Upper lobe of left lung (tissue), 4 donors: ENCODE measurements around the gene MOK.

Experiments
- CTCF ChIP-seq, 6 experiments: fragments of 450-650 bp in 4 of 6; fragments of 200-600 bp in 2 of 6; sonication (generic) in 2 of 6; IDR thresholded peaks; one replicate each; pipeline ENCODE4 v1.5.1; 2016 to 2019; ENCODE audit warnings: antibody characterized with exemption in 6 of 6
- EP300 ChIP-seq, 4 donors: sonication (generic); formaldehyde crosslinking; IDR thresholded peaks; one replicate each; pipeline ENCODE4 v1.5.1; 2017; ENCODE audit warnings: antibody characterized with exemption in 4 of 4, control low read depth in 2 of 4
- POLR2A ChIP-seq, 4 donors: fragments of 450-650 bp; IDR thresholded peaks; one replicate each; pipeline ENCODE4 v1.5.1; 2016 to 2017; ENCODE audit warnings: antibody characterized with exemption in 4 of 4, mild to moderate bottlenecking in 2 of 4
- POLR2AphosphoS5 ChIP-seq, 2 donors: sonication (generic); formaldehyde crosslinking; IDR thresholded peaks; one replicate each; pipeline ENCODE4 v1.5.1; 2017; ENCODE audit warnings: antibody characterized with exemption in 2 of 2

GRCh38 chr14:102239231-102239630 is 65.7 kb downstream of the MOK start:
- TF ChIP-seq POLR2AphosphoS5 (IDR thresholded peaks at IDR 0.05) (no peak), POLR2A (IDR thresholded peaks at IDR 0.05) (no peak), CTCF (IDR thresholded peaks at IDR 0.05) (no peak), EP300 (IDR thresholded peaks at IDR 0.05) (no peak)
